Retinal pigment epithelial cell (primary cell): ENCODE measurements around the gene ZBTB26.
A peak's percentile ranks its signal among the peaks of the same experiment; 100 is the strongest.

Experiments used
- DNase-seq: peaks from one replicate; pipeline ENCODE4 v3.0.0-alpha.2; 2010; ENCODE audit warnings: low read depth
- H3K4me3 ChIP-seq: 2 replicates; pipeline ENCODE4 v1.5.1; 2011; ENCODE audit warnings: mild to moderate bottlenecking, low read length, control low read depth, moderate library complexity
- TF ChIP-seq, protein P1 (sequence below): conservative IDR thresholded peaks from 2 replicates; pipeline ENCODE4 v1.5.1; 2011; ENCODE audit warnings: low read depth, low read length, control low read depth, inconsistent platforms

Gene ZBTB26, protein sequence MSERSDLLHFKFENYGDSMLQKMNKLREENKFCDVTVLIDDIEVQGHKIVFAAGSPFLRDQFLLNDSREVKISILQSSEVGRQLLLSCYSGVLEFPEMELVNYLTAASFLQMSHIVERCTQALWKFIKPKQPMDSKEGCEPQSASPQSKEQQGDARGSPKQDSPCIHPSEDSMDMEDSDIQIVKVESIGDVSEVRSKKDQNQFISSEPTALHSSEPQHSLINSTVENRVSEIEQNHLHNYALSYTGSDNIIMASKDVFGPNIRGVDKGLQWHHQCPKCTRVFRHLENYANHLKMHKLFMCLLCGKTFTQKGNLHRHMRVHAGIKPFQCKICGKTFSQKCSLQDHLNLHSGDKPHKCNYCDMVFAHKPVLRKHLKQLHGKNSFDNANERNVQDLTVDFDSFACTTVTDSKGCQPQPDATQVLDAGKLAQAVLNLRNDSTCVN

DNA sequence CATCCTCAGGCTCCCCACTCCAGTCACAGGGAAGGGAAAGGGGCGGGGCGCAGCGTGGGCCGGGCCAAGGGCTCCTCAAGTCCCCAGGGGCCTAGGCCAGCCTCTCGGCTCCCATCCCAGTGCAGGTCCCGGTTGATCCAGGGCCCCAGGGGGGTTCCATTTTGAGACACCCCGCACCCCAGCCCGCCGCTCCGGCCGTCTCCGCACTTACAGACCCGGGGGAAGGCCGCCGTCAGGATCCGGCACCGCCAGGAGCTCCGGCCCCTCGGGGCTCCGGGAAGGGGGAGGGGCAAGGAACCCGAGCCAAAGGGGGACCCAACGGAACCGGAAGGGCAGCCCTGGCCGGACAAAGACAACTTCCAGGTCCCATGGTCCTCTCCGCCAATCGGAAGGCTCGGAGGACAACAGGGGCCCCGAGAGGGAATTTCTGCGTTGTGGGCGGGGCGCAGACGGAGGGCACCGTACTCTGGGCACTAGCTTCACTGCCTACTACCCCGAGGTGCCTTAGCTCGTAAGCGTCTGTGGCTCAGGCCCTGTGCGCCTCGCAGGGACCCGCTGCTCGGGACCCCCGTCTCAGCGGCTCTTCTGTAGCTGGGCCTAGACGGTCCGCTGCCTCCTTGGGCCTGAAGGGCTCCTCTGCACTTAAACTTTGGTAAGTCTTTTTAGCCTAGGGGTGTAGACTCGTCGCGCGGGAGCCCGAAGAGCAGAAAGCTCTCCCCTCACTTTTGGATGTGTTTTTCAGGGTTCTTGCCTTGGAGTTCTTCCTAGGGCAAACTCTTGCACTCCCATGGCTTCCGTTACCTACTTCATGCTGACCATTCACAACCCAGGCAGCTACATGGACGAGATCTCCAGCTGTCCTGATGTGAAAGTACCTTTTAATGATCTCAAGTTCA is at the start of gene ZBTB26:
TSS of gene ZBTB26 (minus strand) at position 287 of the 896 bp plus-strand sequence. CDS start 11,578 bp downstream, outside the sequence.
- TF ChIP-seq, protein P1, sequence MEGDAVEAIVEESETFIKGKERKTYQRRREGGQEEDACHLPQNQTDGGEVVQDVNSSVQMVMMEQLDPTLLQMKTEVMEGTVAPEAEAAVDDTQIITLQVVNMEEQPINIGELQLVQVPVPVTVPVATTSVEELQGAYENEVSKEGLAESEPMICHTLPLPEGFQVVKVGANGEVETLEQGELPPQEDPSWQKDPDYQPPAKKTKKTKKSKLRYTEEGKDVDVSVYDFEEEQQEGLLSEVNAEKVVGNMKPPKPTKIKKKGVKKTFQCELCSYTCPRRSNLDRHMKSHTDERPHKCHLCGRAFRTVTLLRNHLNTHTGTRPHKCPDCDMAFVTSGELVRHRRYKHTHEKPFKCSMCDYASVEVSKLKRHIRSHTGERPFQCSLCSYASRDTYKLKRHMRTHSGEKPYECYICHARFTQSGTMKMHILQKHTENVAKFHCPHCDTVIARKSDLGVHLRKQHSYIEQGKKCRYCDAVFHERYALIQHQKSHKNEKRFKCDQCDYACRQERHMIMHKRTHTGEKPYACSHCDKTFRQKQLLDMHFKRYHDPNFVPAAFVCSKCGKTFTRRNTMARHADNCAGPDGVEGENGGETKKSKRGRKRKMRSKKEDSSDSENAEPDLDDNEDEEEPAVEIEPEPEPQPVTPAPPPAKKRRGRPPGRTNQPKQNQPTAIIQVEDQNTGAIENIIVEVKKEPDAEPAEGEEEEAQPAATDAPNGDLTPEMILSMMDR, result no peak
- peak within 1 kb of the TSS; percentile 92 for H3K4me3 ChIP-seq
- DNase-seq, result peak; percentile 81

GRCh38 chr9:122978601-122979000 is 47.3 kb upstream of the ZBTB26 start:
- TF ChIP-seq, protein P1, result no peak
- no peak overlapping the region for H3K4me3 ChIP-seq
- DNase-seq, result no peak

DNA sequence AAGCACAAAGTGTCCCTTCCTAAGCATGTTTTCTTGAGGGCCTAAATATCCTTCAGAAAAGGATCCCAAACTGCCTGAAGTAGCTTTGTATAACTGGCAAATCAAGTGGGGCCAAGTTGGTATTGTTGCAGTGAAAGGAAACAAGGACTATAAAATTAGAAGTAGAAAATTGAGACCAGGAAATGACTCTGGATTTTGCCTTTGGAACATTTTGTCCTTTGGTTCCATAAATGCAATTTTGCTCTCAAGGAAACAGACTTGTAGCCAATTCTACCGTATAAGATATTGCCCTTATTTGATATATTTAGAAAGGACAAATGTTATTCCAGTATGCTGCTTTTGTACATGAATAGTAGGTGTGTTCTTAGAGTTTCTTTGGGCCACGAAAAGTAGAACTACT is 43.9 kb upstream of the ZBTB26 start:
- TF ChIP-seq, protein P1, result no peak
- no peak for DNase-seq
- no peak overlapping the region for H3K4me3 ChIP-seq

DNA sequence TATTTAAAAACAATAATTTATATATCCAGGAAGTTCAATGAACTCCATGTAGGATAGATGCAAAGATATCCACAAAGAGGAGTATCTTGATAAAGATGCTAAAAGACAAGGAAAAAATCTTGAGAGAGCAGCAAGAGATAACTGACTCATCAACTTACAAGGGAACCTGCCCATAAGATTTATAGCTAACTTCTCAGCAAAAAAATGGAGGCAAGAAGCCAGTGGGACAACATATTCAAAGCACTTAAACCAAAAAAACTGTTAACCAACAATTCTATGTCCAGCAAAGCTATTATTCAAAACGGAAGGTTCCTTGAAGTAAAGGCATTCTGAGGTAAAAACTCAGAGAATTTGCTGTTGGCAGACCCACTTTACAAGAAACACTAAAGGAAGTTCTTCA is 29.8 kb upstream of the ZBTB26 start:
- H3K4me3 ChIP-seq, result no peak overlapping the region
- TF ChIP-seq, protein P1, result no peak
- DNase-seq, result no peak

DNA sequence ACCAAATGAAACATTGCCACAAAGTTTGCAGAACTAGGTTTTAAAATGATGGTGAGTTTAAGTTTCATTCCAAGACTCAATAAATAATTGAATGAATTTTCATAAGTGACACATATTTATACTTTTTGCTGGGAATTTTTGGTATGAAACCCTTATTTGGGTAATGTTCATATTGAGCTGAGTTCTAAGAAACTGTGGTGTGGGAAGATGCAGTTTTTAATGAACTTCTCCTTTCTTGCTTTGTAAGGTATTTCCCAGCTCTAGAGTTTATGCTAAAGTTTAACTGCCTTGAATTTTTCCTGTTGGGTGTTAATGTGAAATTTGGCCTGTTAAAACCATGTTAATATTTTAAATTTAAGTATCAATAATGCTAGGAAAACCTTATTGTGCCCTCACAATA is 24.6 kb upstream of the ZBTB26 start:
- no peak overlapping the region for H3K4me3 ChIP-seq
- no peak for DNase-seq
- TF ChIP-seq, protein P1, result no peak

DNA sequence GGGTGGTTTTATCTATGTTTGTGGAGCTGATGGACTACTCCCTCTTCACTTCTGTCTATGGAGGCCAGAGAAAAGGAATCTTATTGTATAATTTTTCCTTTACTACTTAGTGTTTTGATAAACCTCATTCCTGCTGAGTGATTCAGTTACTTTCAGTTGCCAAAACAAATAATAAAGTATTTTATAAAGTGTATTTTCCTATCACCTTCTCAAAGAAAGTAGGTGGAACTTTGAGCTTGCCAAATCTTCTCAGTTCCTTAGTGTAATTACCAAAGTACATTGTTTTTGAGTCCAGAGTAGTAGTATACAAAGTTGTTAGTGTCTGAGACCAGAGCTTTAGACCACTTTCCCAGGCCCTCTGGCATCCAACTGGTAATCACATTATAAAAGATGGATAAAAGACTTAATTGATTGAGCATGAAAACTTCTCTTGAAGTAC is 23.0 kb upstream of the ZBTB26 start:
- H3K4me3 ChIP-seq, result no peak overlapping the region
- TF ChIP-seq, protein P1, result no peak
- peak; percentile 65 for DNase-seq
